SK-N-MC (cell line): ENCODE measurements around the gene ASTN2.

Experiments
- EZH2 ChIP-seq: fragments of 200-600 bp; sonication (generic); IDR thresholded peaks from one replicate; pipeline ENCODE4 v1.6.1; 2017; ENCODE audit warnings: antibody characterized with exemption
- POLR2AphosphoS5 ChIP-seq: IDR thresholded peaks from 2 replicates; pipeline ENCODE4 v1.6.1; 2012; ENCODE audit warnings: mild to moderate bottlenecking, low read depth, low read length, borderline replicate concordance

- TF ChIP-seq EZH2 = no peak
- no peak for TF ChIP-seq POLR2AphosphoS5
Measured at GRCh38 chr9:116842658-116843057, 572.2 kb downstream of the ASTN2 start.
